GM23338 (cell line): ENCODE data around the gene ZNF101. TPM values are rescaled to one million over a fixed set of nuclear protein-coding genes. Genes with fewer than 3 reads are reported as not detected.

Experiments used
- EZH2 ChIP-seq: fragments of 200-600 bp; sonication (generic); IDR thresholded peaks from one replicate; pipeline ENCODE4 v1.8.0; 2017; ENCODE audit warnings: antibody characterized with exemption, mild to moderate bottlenecking, low read depth; ENCODE audit not compliant: unreplicated experiment
- JUNB ChIP-seq: IDR thresholded peaks from one replicate; pipeline ENCODE4 v1.6.1; 2016; ENCODE audit warnings: antibody characterized with exemption; ENCODE audit not compliant: unreplicated experiment
- NANOG ChIP-seq: IDR thresholded peaks from 2 replicates; pipeline ENCODE4 v1.6.1; 2016; ENCODE audit warnings: antibody characterized with exemption, borderline replicate concordance
- polyA plus RNA-seq: library from polyadenylated mRNA; unstranded; fragments of >200 nt; fragmentation: Nextera tagmentation; extraction: Ambion mirVana; gene quantifications from 2 replicates; pipeline ENCODE4 v1.2.1, GENCODE V29; 2016
- small RNA-seq: library from RNA; depleted of rRNA; stranded (forward); fragments of <200 nt; gene quantifications from one replicate; pipeline ENCODE3, GENCODE V24; 2014; ENCODE audit warnings: low replicate concordance
- total RNA-seq: library from RNA; depleted of rRNA; stranded (reverse); fragments of >200 nt; shearing (Covaris generic); gene quantifications from 2 replicates; pipeline ENCODE4 v1.2.3, GENCODE V29; 2014; rRNA removed
- TF ChIP-seq, protein P1 (sequence below), 2 experiments: fragments of 200-600 bp in 1 of 2; sonication (generic) in 1 of 2; conservative IDR thresholded peaks; 2 replicates each; pipeline versions ENCODE4 v1.5.1 to v1.6.1; 2016 to 2017; ENCODE audit warnings: antibody characterized with exemption in 2 of 2, low read depth in 2 of 2, mild to moderate bottlenecking in 2 of 2, moderate library complexity in 1 of 2

Gene ZNF101
- total and polyA plus RNA-seq, 2 experiments from 2014 or later, result 46.4 to 47.9 TPM

DNA sequence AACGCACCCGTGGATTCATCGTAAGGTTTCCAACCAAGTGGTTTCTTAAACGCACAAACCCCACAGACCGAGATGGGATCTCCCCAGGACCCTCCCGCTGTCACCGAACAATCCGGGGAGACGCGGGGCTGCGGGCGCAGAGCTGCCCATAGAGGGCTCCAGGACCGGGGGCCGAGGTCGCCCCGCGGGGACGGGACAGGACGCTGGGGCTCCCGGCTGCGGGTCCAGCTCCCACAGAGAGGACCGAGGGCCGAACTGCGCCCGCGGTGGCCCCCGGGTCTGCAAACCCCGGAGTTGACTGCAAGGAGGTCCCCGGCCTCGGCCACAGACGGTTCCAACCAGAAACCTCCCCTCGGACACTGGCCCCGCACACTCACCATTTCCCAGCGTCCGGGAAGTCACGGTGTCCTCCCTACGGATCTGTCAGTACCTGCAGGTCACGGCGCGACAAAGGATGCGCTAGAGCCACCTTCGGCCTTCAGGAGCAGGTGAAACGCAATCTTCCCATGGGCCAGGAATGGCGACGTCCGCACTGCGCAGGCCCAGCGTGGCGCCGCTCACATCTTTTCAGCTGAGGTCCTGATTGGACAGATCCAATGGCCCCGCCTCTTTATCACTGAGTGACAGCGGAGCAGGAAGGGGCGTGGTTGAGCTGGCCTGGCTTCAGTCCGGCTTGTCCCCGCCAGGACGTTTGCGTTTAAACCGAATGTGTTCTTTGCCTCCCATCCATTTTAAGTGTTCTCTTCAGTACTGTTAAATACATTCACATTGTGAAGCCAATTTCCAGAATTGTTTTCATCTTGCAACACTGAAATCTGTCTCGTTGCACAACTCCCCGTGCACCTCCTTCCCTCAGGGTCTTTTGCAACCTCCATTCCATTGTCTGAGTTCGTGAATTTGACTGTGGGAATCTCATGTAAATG lies 64.2 kb downstream of the ZNF101 start, which contains the start of gene ZNF14 (continued):
- TF ChIP-seq NANOG (no peak), JUNB (no peak), EZH2 (no peak)
- TF ChIP-seq, protein P1, sequence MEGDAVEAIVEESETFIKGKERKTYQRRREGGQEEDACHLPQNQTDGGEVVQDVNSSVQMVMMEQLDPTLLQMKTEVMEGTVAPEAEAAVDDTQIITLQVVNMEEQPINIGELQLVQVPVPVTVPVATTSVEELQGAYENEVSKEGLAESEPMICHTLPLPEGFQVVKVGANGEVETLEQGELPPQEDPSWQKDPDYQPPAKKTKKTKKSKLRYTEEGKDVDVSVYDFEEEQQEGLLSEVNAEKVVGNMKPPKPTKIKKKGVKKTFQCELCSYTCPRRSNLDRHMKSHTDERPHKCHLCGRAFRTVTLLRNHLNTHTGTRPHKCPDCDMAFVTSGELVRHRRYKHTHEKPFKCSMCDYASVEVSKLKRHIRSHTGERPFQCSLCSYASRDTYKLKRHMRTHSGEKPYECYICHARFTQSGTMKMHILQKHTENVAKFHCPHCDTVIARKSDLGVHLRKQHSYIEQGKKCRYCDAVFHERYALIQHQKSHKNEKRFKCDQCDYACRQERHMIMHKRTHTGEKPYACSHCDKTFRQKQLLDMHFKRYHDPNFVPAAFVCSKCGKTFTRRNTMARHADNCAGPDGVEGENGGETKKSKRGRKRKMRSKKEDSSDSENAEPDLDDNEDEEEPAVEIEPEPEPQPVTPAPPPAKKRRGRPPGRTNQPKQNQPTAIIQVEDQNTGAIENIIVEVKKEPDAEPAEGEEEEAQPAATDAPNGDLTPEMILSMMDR (conservative IDR thresholded peaks at IDR 0.05; ENCODE audit: low read depth in 2 of 2), result 0 out of 4 replicates have a peak, but pooled peaks of 1 of the 2 experiments have one; percentile 0

Small RNA genes within 50 kb of the gene (small RNA-seq; reads per million reads assigned to genes)
- not detected for gene AC011458.2

Other genes starting within 250 kb of the ZNF101 start
- gene TSSK6, start 153.3 kb upstream of the ZNF101 start, total RNA-seq, result 4.5 and 4.9 TPM in 2 replicates
- 0.28 and 0.63 TPM in 2 replicates for gene TSSK6, start 153.3 kb upstream of the ZNF101 start, polyA plus RNA-seq
- 37.6 and 143 TPM in 2 replicates for gene NDUFA13, start 152.6 kb upstream of the ZNF101 start, total RNA-seq
- 598 and 619 TPM in 2 replicates for gene NDUFA13, start 152.6 kb upstream of the ZNF101 start, polyA plus RNA-seq
- gene YJEFN3, start 139.9 kb upstream of the ZNF101 start, total RNA-seq, result 0.85 and 3.5 TPM in 2 replicates
- gene YJEFN3, start 139.9 kb upstream of the ZNF101 start, polyA plus RNA-seq, result 3.7 and 6.5 TPM in 2 replicates
- gene CILP2, start 130.6 kb upstream of the ZNF101 start, total RNA-seq, result 17.0 and 21.6 TPM in 2 replicates
- gene CILP2, start 130.6 kb upstream of the ZNF101 start, polyA plus RNA-seq, result 4.0 and 5.0 TPM in 2 replicates
- gene PBX4, start 50.2 kb upstream of the ZNF101 start, total RNA-seq, result 1.5 and 2.6 TPM in 2 replicates
- 4.1 and 5.3 TPM in 2 replicates for gene PBX4, start 50.2 kb upstream of the ZNF101 start, polyA plus RNA-seq
- gene LPAR2, start 40.6 kb upstream of the ZNF101 start, total RNA-seq, result 49.5 and 63.1 TPM in 2 replicates
- 35.8 and 39.4 TPM in 2 replicates for gene LPAR2, start 40.6 kb upstream of the ZNF101 start, polyA plus RNA-seq
- 19.8 and 22.1 TPM in 2 replicates for gene GMIP, start 25.2 kb upstream of the ZNF101 start, total RNA-seq
- gene GMIP, start 25.2 kb upstream of the ZNF101 start, polyA plus RNA-seq, result 5.1 and 6.2 TPM in 2 replicates
- gene ATP13A1, start 5.2 kb upstream of the ZNF101 start, total RNA-seq, result 109 and 307 TPM in 2 replicates
- gene ATP13A1, start 5.2 kb upstream of the ZNF101 start, polyA plus RNA-seq, result 38.1 and 41.5 TPM in 2 replicates
- gene ZNF14, start 64.3 kb downstream of the ZNF101 start, total RNA-seq, result 9.4 and 10.2 TPM in 2 replicates
- gene ZNF14, start 64.3 kb downstream of the ZNF101 start, polyA plus RNA-seq, result 3.0 and 4.6 TPM in 2 replicates
- 24.7 and 26.0 TPM in 2 replicates for gene ZNF506, start 152.9 kb downstream of the ZNF101 start, total RNA-seq
- gene ZNF506, start 152.9 kb downstream of the ZNF101 start, polyA plus RNA-seq, result 30.4 and 42.1 TPM in 2 replicates
- gene ZNF253, start 197.0 kb downstream of the ZNF101 start, total RNA-seq, result 44.7 and 58.2 TPM in 2 replicates
- 17.6 and 31.4 TPM in 2 replicates for gene ZNF253, start 197.0 kb downstream of the ZNF101 start, polyA plus RNA-seq
- gene ZNF93, start 232.1 kb downstream of the ZNF101 start, total RNA-seq, result 122 and 123 TPM in 2 replicates
- 40.5 and 48.6 TPM in 2 replicates for gene ZNF93, start 232.1 kb downstream of the ZNF101 start, polyA plus RNA-seq